Measurements from ENCODE around the gene PIKFYVE. TPM values are rescaled to one million over a fixed set of nuclear protein-coding genes. Genes with fewer than 3 reads are reported as not detected.
"Not testable (repeated sequence)": the region's sequence is repeated elsewhere in the genome, so short reads cannot be mapped to it uniquely, and the experiment has no call there.

The PIKFYVE gene
- total and polyA plus RNA-seq, 2 of the 8 experiments (the other 6 are each of a cell fraction or from before 2014, with no cell fraction given): 8.8 to 33.5 TPM

DNA sequence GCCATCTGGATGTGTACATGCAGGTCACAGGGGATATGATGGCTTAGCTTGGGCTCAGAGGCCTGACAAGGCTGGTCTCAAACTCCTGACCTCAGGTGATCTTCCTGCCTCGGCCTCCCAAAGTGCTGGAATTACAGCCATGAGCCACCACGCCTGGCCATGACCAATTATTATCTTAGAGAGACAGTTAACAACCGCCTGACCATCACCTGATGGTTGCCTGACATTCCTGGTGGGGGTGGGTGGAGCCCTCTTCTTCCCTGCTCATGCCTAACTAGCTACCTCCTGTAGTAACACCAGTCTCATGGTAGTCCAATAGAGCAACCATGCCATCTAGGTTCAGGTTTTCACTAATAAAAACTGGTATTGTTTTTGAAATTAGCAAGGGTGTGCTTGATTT lies 44.2 kb upstream of the PIKFYVE start:
- H2AFZ ChIP-seq (ENCODE audit: low read length); H3K4me3 ChIP-seq (ENCODE audit: extremely low read depth in 1 of 4, insufficient read depth in 2 of 4, low read depth in 3 of 4, low read length in 4 of 4); H3K4me2 ChIP-seq (ENCODE audit: insufficient read depth in 1 of 2, low read depth in 2 of 2, low read length in 2 of 2); H3K23ac ChIP-seq (ENCODE audit: insufficient read length); H3K14ac ChIP-seq (ENCODE audit: insufficient read length); FAIRE-seq; H3K27me3 ChIP-seq (replicated peaks in 1 of 4; ENCODE audit: control insufficient read depth in 3 of 4, extremely low read depth in 1 of 4, insufficient read depth in 3 of 4, low read length in 3 of 4); H3K18ac ChIP-seq (ENCODE audit: extremely low read depth, low read length); H3K79me2 ChIP-seq (ENCODE audit: control insufficient read depth in 1 of 2, insufficient read depth in 2 of 2, low read length in 2 of 2); H3K56ac ChIP-seq (replicated peaks; ENCODE audit: insufficient read length, low read depth, low read length); H3K79me1 ChIP-seq (ENCODE audit: low read depth, low read length); H4K20me1 ChIP-seq (replicated peaks in 1 of 2; ENCODE audit: control insufficient read depth in 1 of 2, insufficient read depth in 2 of 2, low read length in 2 of 2); H4K5ac ChIP-seq (ENCODE audit: insufficient read length, low read depth, low read length); DNase-seq (ENCODE audit: low read depth in 1 of 2, low spot score in 2 of 2); H2BK5ac ChIP-seq (ENCODE audit: low read depth, low read length); POLR2A ChIA-PET (ENCODE audit: partially characterized antibody); H3K36me3 ChIP-seq (ENCODE audit: control insufficient read depth in 2 of 4, insufficient read depth in 4 of 4, low read length in 3 of 4); H4K8ac ChIP-seq (ENCODE audit: extremely low read depth, insufficient read depth, low read length); H2BK12ac ChIP-seq (ENCODE audit: low read depth, low read length); H2BK15ac ChIP-seq (ENCODE audit: low read length); H3K23me2 ChIP-seq (ENCODE audit: low read depth, low read length); H2AK5ac ChIP-seq (ENCODE audit: low read depth, low read length); H3K9me3 ChIP-seq (ENCODE audit: insufficient read depth in 2 of 2, low read depth in 1 of 2, low read length in 1 of 2); H4K91ac ChIP-seq (replicated peaks; ENCODE audit: insufficient read length, low read length); H3K27ac ChIP-seq (ENCODE audit: low read depth, low read length); H2BK20ac ChIP-seq (ENCODE audit: low read length); H3K9ac ChIP-seq (replicated peaks in 1 of 4; ENCODE audit: extremely low read depth in 1 of 4, low read depth in 3 of 4, low read length in 3 of 4); H2BK120ac ChIP-seq (replicated peaks; ENCODE audit: low read depth, low read length); H3K4me1 ChIP-seq (replicated peaks in 1 of 4; ENCODE audit: control insufficient read depth in 3 of 4, insufficient read depth in 4 of 4, low read length in 3 of 4); H3K4ac ChIP-seq (replicated peaks; ENCODE audit: insufficient read length, low read depth, low read length): not testable (repeated sequence)
- CTCF ChIA-PET (ENCODE audit: partially characterized antibody): interaction anchor here (0.6 to 1.5 kb wide), 2 partner anchors 41 to 46 kb away, joined by 3 read pairs; no protein-coding TSS in a partner anchor
- 79% methylated on average over 3 of the region's 3 CpGs; no CpG with 5 or more reads in 1 of the 2 experiments for WGBS, 2 experiments (ENCODE audit: extremely low coverage in 1 of 2, insufficient coverage in 1 of 2, insufficient read length in 1 of 2, insufficient replicate concordance in 2 of 2, low coverage in 1 of 2, low lambda C conversion rate in 2 of 2, missing lambda C conversion rate in 1 of 2)
